Testis (tissue), 2 donors: ENCODE measurements around the gene BSN.

ENCODE experiments used
- CTCF ChIP-seq, 3 experiments: fragments of 450-650 bp in 2 of 3; fragments of 200-600 bp in 1 of 3; sonication (generic) in 1 of 3; IDR thresholded peaks; one replicate each; pipeline ENCODE4 v1.5.1; 2016 to 2019; ENCODE audit warnings: antibody characterized with exemption in 3 of 3, mild to moderate bottlenecking in 2 of 3, moderate library complexity in 1 of 3
- POLR2A ChIP-seq: fragments of 450-650 bp; IDR thresholded peaks from one replicate; pipeline ENCODE4 v1.6.1; 2017; ENCODE audit warnings: antibody characterized with exemption, mild to moderate bottlenecking, moderate library complexity

GRCh38 chr3:49566312-49566711 lies 12.0 kb downstream of the BSN start:
- TF ChIP-seq CTCF (IDR thresholded peaks at IDR 0.05) (no peak), POLR2A (no peak)
